Measurements from ENCODE around the gene CLPTM1L. TPM values are rescaled to one million over a fixed set of nuclear protein-coding genes. Genes with fewer than 3 reads are reported as not detected.

Gene CLPTM1L
- total RNA-seq, 1 donor from 2014 or later = 34.2 TPM

GRCh38 chr5:1270933-1271914 lies 73.7 kb downstream of the CLPTM1L start:
- Histone ChIP-seq H3K4me3 (no peak overlapping the region), H3K9me3 (replicated peaks) (no peaks in the 10 kb centered on the region), H3K4me1 (no peaks in the 10 kb centered on the region), H3K27me3 (ENCODE audit: low read depth) (no peaks in the 10 kb centered on the region), H3K27ac (replicated peaks) (no peak overlapping the region), H3K36me3 (no peaks in the 10 kb centered on the region)
- intact Hi-C loops (cut with micrococcal nuclease) = no loop called here
- no peak for DNase-seq
- no peak for TF ChIP-seq CTCF (IDR thresholded peaks at IDR 0.05; ENCODE audit: borderline replicate concordance)

- H3K9me3 ChIP-seq (replicated peaks) = no peaks in the 10 kb centered on the region
- H3K36me3 ChIP-seq = no peaks in the 10 kb centered on the region
- H3K4me3 ChIP-seq = no peak overlapping the region
- intact Hi-C loops (cut with micrococcal nuclease) = no loop called here
- no peak for DNase-seq
- H3K27ac ChIP-seq (replicated peaks) = no peak overlapping the region
- no peak for TF ChIP-seq CTCF (IDR thresholded peaks at IDR 0.05; ENCODE audit: borderline replicate concordance)
- no peaks in the 10 kb centered on the region for H3K4me1 ChIP-seq
- peaks cover 2% of the 10 kb centered on the region for H3K27me3 ChIP-seq (ENCODE audit: low read depth)
Measured at GRCh38 chr5:1270426-1270825, 74.5 kb downstream of the CLPTM1L start.

- Histone ChIP-seq H3K27ac (replicated peaks) (no peak overlapping the region), H3K36me3 (no peaks in the 10 kb centered on the region), H3K4me3 (no peak overlapping the region), H3K9me3 (replicated peaks) (peaks cover 3% of the 10 kb centered on the region), H3K27me3 (ENCODE audit: low read depth) (peaks cover 10% of the 10 kb centered on the region), H3K4me1 (no peaks in the 10 kb centered on the region)
- intact Hi-C loops (cut with micrococcal nuclease) = no loop called here
- TF ChIP-seq CTCF (IDR thresholded peaks at IDR 0.05; ENCODE audit: borderline replicate concordance) = no peak
- DNase-seq = no peak
Measured at GRCh38 chr5:1268666-1269065, 76.2 kb downstream of the CLPTM1L start.

GRCh38 chr5:1268056-1268455 lies 76.8 kb downstream of the CLPTM1L start:
- H3K4me3 ChIP-seq = no peak overlapping the region
- no peak overlapping the region for H3K27ac ChIP-seq (replicated peaks)
- no peak for DNase-seq
- H3K9me3 ChIP-seq (replicated peaks) = peaks cover 9% of the 10 kb centered on the region
- H3K36me3 ChIP-seq = no peaks in the 10 kb centered on the region
- intact Hi-C loops (cut with micrococcal nuclease) = no loop called here
- peaks cover 10% of the 10 kb centered on the region for H3K27me3 ChIP-seq (ENCODE audit: low read depth)
- no peaks in the 10 kb centered on the region for H3K4me1 ChIP-seq
- no peak for TF ChIP-seq CTCF (IDR thresholded peaks at IDR 0.05; ENCODE audit: borderline replicate concordance)

Small RNAs within 50 kb of the gene (microRNA-seq; reads per million reads assigned to microRNA genes)
- not detected for gene MIR4457

Other genes starting within 250 kb of the CLPTM1L start
- 140 TPM for gene SLC12A7, start 233.0 kb downstream of the CLPTM1L start, total RNA-seq
- not detected for gene SLC6A19, start 143.5 kb downstream of the CLPTM1L start, total RNA-seq
- gene SLC6A18, start 119.7 kb downstream of the CLPTM1L start, total RNA-seq = not detected
- gene TERT, start 50.0 kb downstream of the CLPTM1L start, total RNA-seq = not detected
- gene SLC6A3, start 100.3 kb upstream of the CLPTM1L start, total RNA-seq = not detected
- gene LPCAT1, start 178.9 kb upstream of the CLPTM1L start, total RNA-seq = 11.0 TPM

Measured in left ventricle myocardium inferior (tissue), 1 donor.